ENCODE results near the gene ACSS3.
"Not testable (repeated sequence)": the region's sequence is repeated elsewhere in the genome, so short reads cannot be mapped to it uniquely, and the experiment has no call there.

The ACSS3 gene

DNA sequence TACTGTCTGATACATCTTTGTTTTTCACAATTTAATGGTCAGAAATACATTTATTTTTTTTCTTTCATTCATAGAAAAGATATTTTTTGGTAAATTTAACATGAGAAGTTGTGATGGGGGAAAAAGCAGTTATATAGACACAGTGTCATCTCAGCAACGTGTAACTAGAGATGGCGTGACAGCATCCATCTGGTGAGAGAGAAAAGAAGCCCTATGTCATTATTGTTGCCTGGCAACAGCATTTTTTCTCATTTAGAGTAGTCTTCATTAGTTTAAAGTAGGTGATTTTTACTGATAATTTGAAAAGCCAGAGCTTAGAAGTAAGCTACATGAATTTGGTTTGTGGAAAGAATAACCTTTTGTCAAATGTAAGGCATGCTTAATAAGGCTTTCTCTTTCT lies 128.6 kb downstream of the ACSS3 start:
- TF ChIP-seq, protein P1, sequence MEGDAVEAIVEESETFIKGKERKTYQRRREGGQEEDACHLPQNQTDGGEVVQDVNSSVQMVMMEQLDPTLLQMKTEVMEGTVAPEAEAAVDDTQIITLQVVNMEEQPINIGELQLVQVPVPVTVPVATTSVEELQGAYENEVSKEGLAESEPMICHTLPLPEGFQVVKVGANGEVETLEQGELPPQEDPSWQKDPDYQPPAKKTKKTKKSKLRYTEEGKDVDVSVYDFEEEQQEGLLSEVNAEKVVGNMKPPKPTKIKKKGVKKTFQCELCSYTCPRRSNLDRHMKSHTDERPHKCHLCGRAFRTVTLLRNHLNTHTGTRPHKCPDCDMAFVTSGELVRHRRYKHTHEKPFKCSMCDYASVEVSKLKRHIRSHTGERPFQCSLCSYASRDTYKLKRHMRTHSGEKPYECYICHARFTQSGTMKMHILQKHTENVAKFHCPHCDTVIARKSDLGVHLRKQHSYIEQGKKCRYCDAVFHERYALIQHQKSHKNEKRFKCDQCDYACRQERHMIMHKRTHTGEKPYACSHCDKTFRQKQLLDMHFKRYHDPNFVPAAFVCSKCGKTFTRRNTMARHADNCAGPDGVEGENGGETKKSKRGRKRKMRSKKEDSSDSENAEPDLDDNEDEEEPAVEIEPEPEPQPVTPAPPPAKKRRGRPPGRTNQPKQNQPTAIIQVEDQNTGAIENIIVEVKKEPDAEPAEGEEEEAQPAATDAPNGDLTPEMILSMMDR (IDR thresholded peaks at IDR 0.05; ENCODE audit: low read length, missing control alignments), result no peak
- DNase-seq (ENCODE audit: low read depth), result no peak
- H3K4me3 ChIP-seq (replicated peaks; ENCODE audit: low read depth, low read length), result no peak overlapping the region

DNA sequence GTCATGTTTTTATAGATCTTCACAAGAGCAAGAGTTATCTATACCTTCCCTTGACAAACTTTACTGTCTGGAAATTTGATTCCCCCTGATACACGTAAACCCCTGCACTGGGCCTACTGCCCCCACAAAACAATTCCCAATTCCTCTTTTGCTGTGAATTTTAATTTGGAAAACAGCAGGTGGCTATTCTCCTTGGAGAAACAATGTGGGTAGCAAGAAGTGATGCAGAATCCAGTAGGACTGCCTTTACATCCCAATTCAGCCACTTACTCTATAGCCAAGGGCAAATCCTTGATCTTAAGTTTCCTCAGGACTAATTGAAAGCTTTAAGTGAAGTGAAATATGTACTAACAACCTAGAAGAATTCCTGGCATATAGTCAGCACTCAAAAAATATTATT lies 129.3 kb downstream of the ACSS3 start:
- TF ChIP-seq, protein P1 (IDR thresholded peaks at IDR 0.05; ENCODE audit: low read length, missing control alignments), result no peak
- no peak for DNase-seq (ENCODE audit: low read depth)
- H3K4me3 ChIP-seq (replicated peaks; ENCODE audit: low read depth, low read length), result no peak overlapping the region

DNA sequence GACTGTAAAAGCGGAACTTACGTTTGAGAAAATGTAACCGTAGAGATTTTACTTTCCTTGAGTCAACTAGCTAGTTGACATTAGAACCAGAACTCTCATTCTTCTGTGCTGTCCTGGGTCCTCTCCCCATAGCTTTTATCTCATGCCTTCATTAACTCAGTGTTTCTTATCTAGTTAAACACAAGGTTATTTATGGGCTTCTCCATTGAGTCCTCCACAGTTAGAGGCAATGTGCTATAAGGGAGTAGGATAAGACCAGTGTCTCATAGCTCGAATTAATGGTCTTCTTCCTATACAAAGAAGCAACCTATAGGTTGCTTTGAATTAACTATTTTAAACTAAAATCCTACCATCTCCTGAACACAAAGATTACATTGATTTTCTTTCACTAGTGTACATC lies 129.8 kb downstream of the ACSS3 start:
- H3K4me3 ChIP-seq (replicated peaks; ENCODE audit: low read depth, low read length), result no peak overlapping the region
- TF ChIP-seq, protein P1 (IDR thresholded peaks at IDR 0.05; ENCODE audit: low read length, missing control alignments), result no peak
- DNase-seq (ENCODE audit: low read depth), result no peak

DNA sequence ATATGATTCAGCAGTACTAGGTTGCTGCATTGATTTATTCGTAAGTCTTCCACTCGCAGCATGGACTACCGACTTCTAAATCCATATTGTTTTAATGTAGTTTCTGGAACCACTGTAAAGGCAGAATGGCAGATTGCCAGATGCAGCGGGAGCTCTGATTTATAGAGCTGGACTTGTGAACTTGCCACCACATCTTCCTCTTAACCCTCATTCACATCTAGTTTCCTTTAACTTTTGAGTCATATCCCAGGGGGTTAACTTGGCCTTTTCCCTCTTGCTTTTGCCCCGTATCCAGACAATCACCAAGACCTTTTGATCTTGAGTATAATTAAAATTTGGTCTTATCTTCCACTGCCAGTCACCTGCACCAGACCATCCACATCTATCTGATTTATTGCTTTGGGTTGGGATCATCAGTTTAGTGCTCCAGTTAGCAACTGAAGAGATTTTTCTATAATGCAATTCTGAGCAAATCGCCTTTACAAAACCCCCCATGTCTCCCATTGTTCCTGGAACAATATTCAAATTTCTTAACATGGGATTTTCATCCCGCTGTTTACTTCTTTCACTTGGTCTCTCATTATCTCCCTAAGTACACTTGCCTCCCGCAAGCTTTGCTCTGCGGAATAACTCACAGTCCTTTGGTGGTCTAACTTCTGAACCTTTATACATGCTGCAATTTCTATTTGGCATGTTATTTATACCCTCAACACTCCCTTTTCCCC lies 130.5 kb downstream of the ACSS3 start:
- TF ChIP-seq, protein P1 (IDR thresholded peaks at IDR 0.05; ENCODE audit: low read length, missing control alignments), result no peak
- no peak overlapping the region for H3K4me3 ChIP-seq (replicated peaks; ENCODE audit: low read depth, low read length)
- no peak for DNase-seq (ENCODE audit: low read depth)

DNA sequence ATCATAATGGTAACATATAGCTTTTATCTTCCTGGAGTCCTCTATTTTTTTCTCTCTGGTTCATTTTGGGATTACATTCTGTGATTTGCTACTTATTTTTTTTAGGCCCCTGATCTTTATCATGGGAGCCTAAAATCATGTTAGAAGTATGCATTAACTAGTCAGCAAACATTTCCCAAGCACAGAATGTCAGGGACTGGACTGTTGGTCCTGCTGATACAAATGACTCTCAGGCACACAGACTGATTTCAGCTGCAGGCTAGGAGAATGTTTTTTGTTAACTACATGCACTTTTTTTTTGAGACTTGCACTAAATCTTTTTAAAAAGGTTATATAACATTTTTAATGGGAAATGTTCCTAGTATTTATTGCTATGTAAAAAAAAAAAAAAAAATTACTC lies 131.1 kb downstream of the ACSS3 start:
- no peak overlapping the region for H3K4me3 ChIP-seq (replicated peaks; ENCODE audit: low read depth, low read length)
- DNase-seq (ENCODE audit: low read depth), result peak; percentile 21
- TF ChIP-seq, protein P1 (IDR thresholded peaks at IDR 0.05; ENCODE audit: low read length, missing control alignments), result no peak

DNA sequence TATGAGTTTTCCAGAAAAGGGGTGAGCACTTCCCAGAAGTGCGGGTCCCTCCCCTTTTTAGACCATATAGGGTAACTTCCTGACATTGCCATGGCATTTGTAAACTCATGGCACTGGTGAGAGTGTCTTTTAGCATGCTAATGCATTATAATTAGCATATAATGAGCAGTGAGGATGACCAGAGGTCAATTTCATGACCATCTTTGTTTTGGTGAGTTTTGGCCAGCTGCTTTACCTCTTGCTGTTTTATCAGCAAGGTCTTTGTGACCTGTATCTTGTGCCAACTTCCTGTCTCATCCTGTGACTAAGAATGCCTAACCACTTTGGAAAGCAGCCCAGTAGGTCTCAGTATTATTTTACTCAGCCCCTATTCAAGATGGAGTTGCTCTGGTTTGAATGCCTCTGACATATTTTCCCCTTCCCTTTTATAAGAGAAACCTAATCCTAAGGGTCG lies 131.9 kb downstream of the ACSS3 start:
- peak; percentile 61 for DNase-seq (ENCODE audit: low read depth)
- not testable (repeated sequence) for H3K4me3 ChIP-seq (replicated peaks; ENCODE audit: low read depth, low read length)

DNA sequence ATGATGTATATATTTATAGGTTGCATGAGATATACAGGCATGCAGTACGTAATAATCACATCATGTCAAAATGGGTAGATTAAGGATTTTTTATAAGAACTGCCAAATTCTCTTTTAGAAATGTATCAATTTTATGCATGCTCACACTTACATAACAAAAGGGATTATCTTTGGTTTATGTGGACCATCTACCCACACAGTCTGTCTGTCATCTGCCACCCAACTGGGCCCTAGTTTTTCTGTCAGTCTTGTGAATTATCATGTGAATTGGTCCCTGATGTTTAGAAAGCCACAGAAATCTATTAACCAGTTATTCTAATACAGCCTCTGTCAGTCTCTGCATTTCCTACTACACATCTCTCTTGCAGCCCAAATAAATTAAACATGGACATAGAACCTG lies 133.4 kb downstream of the ACSS3 start:
- no peak for DNase-seq (ENCODE audit: low read depth)
- H3K4me3 ChIP-seq (replicated peaks; ENCODE audit: low read depth, low read length), result no peak overlapping the region
- TF ChIP-seq, protein P1 (IDR thresholded peaks at IDR 0.05; ENCODE audit: low read length, missing control alignments), result no peak
